Measurements from ENCODE around the gene RBFOX1.

Gene RBFOX1

DNA sequence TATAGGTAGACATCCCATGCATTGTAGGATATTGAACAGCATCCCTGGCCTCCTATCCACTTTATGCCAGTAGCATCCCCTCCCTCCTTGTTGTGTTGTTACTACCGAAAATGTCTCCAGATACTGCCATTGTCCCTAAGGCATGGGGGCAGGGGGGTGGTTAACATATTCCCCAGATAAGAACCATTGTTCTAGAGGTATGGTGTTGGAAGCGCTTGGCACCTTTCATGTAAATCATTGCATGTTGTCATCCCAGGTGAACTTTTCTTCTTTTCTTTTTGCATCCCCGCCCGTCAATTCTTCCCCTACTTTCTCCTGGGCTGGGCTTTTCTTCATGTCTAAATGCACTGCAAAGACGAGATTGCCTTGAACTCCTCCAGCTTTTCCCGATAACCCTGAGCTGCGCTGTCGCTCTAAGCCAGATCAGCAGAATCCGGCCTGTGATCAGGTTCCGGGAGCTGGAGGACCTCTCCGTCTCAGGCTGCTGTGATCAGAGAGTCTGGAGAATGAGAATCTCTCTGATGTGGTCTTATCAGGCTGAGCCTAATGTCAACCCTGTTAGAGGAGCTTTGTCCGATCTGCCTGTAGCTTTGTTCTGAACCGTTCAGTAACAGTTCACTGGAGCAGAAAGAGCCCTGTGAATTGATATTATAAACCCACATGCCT lies 76.2 kb downstream of the RBFOX1 start:
- in situ Hi-C loops (cut with MboI; ENCODE audit: low sequenced_read_pairs), result no loop called here

DNA sequence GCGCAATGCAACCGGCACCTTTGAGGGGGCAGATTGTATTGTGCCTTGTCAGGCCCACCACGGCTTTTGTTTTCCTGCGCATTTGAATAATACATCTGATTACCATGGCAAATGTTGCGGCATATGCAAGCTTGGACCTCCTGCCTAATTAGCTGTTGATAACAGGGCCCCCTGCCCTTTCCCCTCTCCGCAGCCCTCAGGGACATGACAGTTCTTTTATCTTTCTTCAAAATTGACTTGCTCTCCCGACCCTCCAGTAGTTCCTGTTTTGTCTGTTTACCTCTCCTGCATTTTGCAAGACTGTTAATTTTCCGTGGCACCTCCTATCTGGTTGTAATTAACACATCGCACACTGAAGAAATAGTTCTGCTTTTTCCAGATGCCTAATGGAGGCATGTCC lies 86.8 kb downstream of the RBFOX1 start:
- in situ Hi-C loops (cut with MboI; ENCODE audit: low sequenced_read_pairs), result no loop called here

DNA sequence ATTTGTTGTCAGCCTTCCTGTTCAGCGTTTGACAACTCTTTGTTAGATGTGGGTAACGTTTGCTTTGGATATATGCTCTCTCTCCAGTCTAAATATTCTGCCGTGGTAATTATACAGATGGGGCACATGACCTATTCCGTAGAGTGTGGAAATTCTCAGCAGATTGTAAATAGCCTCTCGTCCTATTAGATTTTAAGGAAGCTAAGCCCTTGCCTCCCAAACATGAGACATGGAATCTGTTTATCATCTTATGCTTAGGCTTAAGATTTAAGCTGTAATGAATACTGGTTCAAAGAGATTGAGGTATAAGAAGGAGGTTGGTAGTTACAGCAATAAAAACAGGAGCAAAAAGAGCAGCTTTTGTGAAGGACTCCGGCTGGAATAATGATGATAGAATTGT lies 87.4 kb downstream of the RBFOX1 start:
- in situ Hi-C loops (cut with MboI; ENCODE audit: low sequenced_read_pairs), result no loop called here

DNA sequence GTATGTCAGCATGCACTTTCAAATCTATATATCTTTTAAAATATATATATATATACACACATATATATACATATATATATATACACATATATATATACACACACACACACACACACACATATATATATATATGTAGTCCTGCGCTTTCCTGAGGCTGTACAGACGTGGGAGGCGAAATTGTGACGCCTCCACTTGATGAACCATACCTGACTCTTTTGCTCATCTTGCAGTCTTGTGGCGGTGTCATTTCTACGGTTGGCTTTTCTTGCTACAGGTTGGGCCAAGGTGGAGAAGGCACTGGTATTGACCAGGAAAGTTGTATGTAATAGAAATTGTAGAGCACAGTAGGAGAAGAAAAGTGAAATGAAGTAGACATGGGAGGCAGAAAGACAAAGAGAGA lies 88.2 kb downstream of the RBFOX1 start:
- in situ Hi-C loops (cut with MboI; ENCODE audit: low sequenced_read_pairs), result no loop called here

DNA sequence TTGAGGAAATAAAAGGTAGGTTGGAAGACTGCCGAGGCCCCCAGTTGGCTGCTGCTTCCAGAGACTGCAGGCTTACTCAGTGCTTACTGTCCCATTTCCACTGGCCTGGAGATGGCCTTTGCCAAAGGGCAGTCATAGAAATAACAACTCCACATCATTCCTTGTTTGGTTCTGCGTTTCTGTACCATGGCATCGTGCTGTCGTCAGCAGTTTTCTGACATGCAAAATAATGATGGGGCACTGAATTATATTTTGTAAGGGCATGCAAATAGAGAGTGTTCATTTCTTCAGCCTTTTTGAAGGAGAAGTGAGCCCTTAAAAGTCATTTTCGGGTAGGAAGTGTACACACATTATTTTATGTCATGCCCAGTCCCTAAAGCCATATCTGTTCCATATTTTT lies 88.9 kb downstream of the RBFOX1 start:
- in situ Hi-C loops (cut with MboI; ENCODE audit: low sequenced_read_pairs), result no loop called here

DNA sequence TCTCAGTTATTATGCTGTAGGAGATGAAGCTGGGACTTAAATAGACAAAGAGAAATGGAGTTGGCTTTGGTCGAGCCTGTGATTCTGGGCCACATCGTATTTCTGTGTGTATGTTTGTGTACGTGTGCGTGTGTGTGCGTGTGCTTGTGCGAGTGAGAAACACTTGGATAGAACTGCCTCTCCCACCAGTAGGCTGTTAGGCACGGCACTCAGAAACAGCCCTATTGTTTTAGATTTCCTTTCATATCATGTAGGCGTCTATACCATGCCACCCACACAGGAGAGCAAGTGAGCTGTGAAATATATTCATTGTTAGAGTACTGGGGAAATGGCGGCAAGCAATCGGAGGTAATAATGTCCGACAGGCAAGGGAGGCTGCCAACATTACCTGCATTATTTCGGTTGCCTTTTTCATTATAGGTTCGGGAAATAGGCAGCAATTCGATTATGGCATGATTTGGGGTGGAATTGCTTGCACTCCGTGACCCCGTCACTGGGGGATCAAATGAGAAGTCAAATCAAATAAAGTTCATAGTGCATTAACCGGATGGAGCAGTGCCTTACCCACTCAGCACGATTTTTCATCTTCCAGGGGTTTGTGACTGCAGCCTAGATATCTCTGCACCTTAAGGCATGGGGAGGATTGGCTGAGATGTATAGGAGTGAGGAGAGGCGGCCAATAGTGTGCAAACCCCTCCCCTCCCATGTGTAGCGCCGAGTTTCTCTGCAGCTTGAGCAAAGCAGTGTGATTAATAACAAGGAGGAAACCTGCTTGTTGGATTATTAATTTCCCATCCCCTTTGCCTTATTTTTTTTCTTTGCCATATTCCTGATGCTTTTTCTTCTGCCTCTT lies 89.6 kb downstream of the RBFOX1 start:
- in situ Hi-C loops (cut with MboI; ENCODE audit: low sequenced_read_pairs), result no loop called here

DNA sequence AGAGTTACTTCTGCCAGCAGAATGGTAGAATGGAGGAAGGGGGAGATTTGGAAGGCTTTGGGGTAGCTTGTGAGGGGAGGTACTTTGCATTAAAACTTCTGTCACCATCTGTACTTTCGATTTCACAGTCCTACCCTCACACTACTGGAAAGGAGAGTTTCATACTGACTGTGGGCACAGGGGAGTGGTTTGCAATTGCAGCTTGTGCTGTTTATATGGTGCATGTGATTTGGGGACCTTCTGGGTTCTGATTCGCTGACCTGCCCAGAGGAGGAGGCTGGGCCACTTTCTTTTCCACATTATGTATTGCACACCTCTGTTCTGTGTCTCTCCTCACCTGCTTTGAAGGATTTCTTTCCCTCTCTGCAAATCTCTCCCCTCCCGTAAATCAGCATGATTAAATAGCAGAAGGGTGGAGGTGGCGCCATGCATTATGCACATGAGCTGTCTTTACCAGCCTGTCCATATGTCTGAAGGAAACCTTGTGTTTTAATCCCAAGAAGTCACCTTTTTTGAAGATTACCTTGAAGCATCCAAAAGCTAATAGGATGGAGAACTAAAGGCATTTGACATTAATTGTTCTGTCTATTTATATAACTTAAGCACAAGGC lies 90.9 kb downstream of the RBFOX1 start:
- in situ Hi-C loops (cut with MboI; ENCODE audit: low sequenced_read_pairs), result no loop called here

DNA sequence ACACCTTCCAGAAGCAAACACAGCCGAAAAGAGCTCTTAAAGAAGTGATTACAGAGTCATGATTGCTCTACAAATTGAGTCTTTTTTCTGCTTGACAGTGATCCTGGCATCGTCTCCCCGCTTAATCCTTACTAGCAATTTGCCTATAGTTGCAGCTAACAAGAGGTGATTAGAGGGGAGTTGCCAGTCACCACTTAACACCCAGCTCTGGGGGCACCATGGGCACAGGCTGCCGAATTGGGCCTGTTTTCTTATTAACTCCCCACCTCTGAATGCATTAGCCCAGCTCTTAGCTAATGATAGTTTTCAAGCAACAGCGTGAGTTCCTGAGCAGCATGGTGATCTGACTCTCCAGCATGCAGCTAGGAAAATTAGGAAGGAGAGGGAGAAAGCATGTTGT lies 93.5 kb downstream of the RBFOX1 start:
- in situ Hi-C loops (cut with MboI; ENCODE audit: low sequenced_read_pairs), result no loop called here

DNA sequence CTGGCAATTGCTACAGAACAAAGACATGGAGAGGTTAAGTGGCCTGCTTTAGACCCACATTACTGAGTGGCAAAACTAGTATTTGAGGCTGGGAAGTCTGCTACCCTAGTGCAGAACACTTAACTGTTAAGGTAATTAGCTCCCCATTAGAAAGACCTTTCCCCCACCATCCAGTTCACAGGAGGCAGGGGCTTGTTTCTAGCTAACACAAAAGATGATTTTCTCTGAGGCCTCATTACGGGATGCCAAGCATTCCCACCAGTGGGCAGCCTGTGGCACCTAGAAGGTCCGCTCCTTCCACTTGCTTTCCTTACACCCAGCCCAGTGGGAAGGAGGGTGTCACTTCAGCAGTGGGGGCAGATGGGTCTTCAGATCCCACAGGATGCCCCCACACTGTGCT lies 99.1 kb downstream of the RBFOX1 start:
- in situ Hi-C loops (cut with MboI; ENCODE audit: low sequenced_read_pairs), result no loop called here

DNA sequence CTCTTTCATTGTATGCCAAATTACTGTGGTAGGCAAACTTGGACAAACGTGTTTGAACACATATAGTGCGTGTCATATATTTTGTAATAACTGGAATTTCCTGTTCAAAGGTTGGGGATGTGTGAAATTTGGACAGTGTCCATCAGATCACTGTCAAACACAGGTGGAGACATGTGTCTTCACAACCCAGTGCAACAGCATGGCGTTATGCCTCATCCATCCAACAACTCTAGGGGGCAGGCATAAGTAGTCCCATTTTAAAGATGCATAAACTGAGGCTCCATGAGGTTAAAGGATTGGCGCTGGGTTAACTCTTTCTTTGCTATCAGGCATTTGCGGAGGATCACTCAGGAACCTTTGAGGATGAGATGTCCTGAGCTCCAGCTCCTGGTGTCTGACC lies 103.7 kb downstream of the RBFOX1 start:
- in situ Hi-C loops (cut with MboI; ENCODE audit: low sequenced_read_pairs), result no loop called here

DNA sequence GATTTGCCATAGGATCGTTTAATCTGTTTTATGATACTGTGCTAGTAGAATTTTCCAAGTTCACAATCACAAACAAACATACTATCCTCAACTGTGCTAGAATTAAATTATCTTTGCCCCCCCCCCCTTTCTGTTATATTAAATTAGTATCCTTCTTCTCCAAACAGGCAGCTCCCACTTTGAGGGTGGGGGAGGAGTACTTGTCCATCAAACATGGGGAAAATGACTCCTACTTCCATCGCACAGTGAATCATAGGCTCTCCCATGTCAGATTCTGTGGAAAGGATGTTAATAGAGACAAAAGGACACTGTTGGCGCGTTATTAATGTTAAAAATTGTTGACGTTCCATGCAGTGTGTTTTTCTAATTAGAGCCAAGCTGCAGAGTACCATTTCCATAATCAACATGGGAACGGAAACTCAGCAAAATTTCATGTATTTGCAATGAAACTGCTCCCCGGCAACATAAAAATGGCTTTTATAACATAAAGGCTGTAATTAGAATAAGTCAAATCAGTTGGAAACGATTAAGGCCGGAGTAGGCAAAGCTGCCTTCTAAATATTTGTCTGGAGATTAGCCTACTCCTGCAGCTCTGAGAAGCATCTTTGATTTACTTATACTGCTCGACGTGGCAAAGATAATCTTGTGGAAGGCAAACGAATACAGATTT lies 104.6 kb downstream of the RBFOX1 start:
- in situ Hi-C loops (cut with MboI; ENCODE audit: low sequenced_read_pairs), result no loop called here

DNA sequence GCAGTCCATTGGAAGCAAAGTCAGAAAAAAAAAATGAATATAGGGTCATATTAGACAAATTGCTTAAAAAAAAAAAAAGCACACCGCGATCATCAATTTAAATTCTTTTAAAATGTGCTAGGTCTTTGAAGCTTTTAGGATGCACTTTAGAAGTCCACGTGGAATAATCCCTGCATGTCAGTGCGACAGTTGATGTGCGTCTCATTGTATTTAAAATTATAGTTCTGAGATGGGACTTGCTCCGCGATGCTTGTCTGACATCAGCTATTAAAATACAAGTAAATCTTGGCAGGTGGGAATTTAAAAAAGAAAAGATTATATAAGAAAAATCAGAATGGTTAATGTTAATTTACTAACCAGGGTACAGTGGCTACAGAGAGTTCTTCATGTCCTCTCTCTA lies 105.2 kb downstream of the RBFOX1 start:
- in situ Hi-C loops (cut with MboI; ENCODE audit: low sequenced_read_pairs), result no loop called here

DNA sequence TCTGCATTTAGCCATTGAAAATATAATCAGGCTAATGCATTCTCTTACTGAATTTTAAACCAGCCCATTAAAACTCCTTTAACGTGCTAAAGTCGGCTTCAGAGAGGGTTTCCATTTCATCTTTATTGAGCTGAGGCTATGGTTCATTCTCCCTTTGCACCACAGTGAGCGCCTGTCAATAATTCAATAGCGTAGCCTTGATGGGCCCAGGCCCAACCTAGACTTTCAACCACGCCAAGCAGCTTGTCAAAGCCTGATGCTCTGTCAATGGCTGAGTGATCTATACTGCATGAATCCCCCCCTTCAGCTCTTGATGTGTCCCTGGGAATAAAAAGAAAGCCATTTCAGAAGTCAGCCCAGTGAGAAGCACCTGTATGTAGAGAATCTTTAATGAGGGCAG lies 106.0 kb downstream of the RBFOX1 start:
- in situ Hi-C loops (cut with MboI; ENCODE audit: low sequenced_read_pairs), result no loop called here

DNA sequence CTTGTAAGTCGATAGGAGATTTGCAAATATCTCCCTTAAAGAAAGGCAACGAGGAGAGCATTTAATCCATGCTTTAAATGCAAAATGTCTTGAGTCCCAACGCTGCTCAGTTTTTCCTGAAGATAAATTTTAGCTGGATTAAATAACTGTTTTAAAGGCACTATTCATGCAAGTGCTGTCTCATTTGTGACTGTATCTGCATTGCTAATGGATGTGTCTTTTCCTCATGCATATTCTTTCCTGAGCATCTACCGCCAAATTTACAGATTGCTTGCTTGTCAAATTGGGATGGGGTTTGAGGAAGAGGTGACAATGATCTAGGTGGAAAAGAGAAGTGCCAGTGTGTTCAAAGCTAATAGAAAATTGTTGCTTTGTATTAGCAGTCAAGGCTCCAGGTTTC lies 106.9 kb downstream of the RBFOX1 start:
- in situ Hi-C loops (cut with MboI; ENCODE audit: low sequenced_read_pairs), result no loop called here

DNA sequence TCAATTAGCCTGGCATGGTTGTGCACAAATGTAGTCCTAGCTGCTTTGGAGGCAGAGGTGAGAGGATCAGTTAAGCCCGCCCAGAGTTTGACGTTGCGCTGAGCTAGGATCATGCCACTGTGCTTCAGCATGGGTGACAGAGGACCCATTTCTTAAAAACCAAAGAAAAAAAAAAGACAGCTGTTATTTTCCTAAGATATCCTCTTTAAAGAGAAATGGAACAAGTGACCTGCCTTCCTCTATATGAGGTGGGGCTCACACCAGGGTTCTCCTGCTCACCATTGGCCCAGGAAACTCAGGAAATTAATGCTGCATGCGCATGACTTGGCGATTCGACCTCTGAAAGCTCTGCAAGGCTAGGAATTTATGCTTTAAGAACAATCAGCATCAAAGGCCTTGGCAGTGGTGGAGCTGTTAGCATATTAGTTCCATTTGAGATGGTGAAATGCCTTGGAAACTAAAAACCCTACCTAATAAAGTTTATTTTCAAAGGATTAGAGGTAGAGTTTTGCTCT lies 108.3 kb downstream of the RBFOX1 start:
- in situ Hi-C loops (cut with MboI; ENCODE audit: low sequenced_read_pairs), result no loop called here

DNA sequence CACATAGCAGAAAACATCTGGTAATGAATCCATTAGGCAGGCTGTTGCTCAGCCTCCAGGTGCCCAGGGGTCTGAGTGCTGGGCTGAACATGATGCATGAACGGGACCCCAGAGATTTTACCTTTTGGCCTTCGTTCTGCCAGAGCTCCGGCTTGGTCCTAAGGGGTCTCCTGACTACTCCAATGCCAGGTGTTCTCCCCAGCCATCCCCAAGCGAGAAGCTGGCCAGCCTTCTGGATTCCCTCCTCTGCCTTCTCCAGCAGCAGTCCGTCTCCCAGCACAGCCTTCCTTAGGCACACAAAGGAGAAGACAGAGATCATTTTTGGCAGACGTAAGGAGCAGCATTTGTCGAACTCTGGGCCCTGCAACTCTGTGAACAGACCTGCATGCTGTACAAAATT lies 109.4 kb downstream of the RBFOX1 start:
- in situ Hi-C loops (cut with MboI; ENCODE audit: low sequenced_read_pairs), result no loop called here

DNA sequence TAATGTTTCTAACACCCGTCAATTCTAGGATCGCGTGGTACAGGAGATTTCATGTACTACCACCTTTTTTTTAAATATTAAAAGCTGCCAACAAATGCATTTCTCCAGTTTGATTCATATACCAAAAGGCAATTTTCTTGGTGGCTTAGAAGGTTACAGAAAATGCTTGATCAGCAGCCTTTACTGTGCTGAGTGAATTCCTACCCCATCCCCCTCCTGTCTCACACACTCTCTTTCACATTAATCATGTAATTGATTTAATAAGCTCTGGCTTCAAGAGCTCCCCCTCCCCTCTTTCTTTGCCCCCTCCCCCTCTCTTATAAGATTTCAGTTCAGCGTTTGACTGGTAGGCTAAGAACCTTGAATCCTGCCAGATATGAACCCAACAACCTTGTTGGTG lies 110.5 kb downstream of the RBFOX1 start:
- in situ Hi-C loops (cut with MboI; ENCODE audit: low sequenced_read_pairs), result no loop called here

DNA sequence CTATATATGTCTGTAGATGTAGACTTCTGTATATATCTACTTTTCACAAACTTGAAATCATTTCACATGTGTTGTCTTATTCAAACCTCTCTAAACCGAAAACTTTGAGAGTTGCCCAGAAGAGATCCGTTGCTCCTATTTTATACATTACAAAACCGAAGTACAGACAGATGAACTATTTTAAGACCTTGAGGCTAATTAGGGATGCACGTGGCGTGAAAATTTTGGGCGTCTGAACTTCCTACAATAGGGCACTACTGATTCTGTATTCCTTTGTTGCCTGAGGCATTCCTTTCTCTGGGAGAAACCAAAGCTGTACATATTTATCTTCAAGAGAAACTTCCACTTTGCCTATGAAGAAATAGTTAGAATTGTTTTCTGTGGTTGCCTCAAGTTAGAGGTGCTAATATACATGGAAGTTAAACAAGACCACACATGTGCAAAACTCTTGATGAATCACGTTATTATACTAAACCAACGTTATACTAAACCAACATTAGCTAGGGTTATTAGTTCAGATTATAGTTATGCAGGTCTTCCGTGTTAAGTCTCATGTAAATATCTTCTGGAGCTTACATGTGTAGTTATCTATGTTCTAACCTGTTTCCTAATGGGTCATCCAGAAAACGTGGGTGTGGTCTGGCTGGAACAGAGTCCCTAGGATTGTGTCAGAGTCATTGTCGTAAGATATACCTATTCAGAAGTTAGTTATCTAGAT lies 111.2 kb downstream of the RBFOX1 start:
- in situ Hi-C loops (cut with MboI; ENCODE audit: low sequenced_read_pairs), result no loop called here

DNA sequence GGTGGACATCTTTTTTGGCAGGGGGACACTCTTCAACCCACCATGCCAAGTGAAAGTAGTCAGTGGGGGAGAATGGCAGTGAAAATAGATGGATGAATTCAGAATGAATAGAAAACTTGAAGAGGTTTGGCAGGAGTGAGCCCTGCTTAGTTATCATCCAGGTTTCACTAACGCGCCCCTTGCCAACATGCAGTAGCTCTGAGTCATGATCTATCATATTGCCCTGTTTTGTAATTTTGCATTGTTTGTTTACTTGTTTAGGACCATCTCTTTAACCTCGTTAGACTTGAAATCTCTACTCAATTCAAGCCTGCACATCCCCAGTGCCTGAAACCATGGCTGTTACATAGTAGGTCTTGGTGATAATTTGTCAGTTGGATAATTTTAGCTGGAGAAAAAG lies 116.7 kb downstream of the RBFOX1 start:
- in situ Hi-C loops (cut with MboI; ENCODE audit: low sequenced_read_pairs), result no loop called here

DNA sequence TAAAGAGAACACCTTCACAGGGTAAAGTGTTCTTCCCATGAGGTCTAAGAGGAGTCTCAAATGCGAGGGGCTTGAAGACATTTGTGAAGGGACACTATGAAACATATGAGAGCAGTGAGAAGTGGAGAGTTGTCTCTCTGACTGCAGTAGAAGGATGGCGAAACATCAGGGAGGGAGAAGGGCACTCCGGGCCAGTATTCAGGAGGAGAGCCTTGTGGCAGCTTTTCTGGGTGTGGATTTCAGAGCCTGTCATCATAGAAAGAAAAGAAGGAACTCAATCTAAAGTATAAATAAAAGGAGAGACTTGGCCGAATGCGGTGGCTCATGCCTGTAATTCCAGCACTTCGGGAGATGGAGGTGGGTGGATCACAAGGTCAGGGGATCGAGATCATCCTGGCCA lies 117.2 kb downstream of the RBFOX1 start:
- in situ Hi-C loops (cut with MboI; ENCODE audit: low sequenced_read_pairs), result no loop called here

DNA sequence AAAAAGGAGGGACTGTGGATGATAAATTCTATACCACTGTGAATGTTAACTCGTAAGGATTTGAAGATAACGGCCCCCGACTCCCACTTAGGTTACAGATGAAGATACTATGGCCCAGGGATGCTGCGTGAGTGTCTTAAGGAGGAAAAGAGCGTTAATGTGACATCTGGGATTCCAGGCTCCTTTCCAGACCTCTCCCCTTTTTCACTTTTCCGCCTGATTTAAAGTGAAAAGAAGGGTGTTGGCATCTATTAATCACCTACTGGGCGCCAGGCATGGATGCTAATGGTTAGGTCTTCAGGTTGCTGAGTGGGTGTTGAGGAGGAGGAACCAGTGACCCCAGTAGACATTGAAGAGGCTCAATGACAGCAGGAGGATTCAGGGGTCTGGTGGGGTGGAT lies 117.8 kb downstream of the RBFOX1 start:
- in situ Hi-C loops (cut with MboI; ENCODE audit: low sequenced_read_pairs), result no loop called here

Measured in HL-60/S4 treated with phorbol 12-myristate 13-acetate at 8.2 ng/mL for 4 days and 3 days (cell line).